MM.1S (cell line): ENCODE measurements around the gene TCF25.

Experiments
- CTCF ChIP-seq: fragments of 300-600 bp; sonication (generic); IDR thresholded peaks from 2 replicates; pipeline ENCODE4 v1.5.1; 2016; ENCODE audit warnings: antibody characterized with exemption, low read length, mixed read lengths
- EZH2 ChIP-seq: fragments of 300-600 bp; sonication (generic); optimal IDR thresholded peaks from 2 replicates; pipeline ENCODE3; 2017; ENCODE audit warnings: low read depth, mild to moderate bottlenecking, antibody characterized with exemption, low read length, mixed read lengths

- no peak for TF ChIP-seq CTCF
- TF ChIP-seq EZH2 = no peak
These were observed 23.8 kb downstream of the TCF25 start for GRCh38 chr16:89897204-89897603.
